Measurements from ENCODE around the gene PAPSS2. TPM values are rescaled to one million over a fixed set of nuclear protein-coding genes. Genes with fewer than 3 reads are reported as not detected.

The PAPSS2 gene
- total and polyA plus RNA-seq, 10 donors: 3.0 to 25.9 (median 12.6) TPM

GRCh38 chr10:87626422-87626892 is 33.2 kb upstream of the PAPSS2 start:
- WGBS, 5 donors: 91 to 100% (median 95%) methylated on average over 1 of the region's 1 CpG
- H3K36me3 ChIP-seq: no peaks in the 10 kb centered on the region

GRCh38 chr10:87630171-87630570 is 29.5 kb upstream of the PAPSS2 start:
- no peak overlapping the region for H3K4me3 ChIP-seq
- H3K27ac ChIP-seq: no peak overlapping the region
- WGBS, 5 donors: 93 to 96% (median 94%) methylated on average over 7 of the region's 7 CpGs
- H3K4me1 ChIP-seq: no peaks in the 10 kb centered on the region
- H3K9me3 ChIP-seq: no peaks in the 10 kb centered on the region
- H3K27me3 ChIP-seq (replicated peaks in 1 of 7): no peaks in the 10 kb centered on the region
- intact Hi-C loops (cut with DNase I; ENCODE audit: low total_unique reads): no loop called here
- no peak for DNase-seq
- H3K36me3 ChIP-seq: no peaks in the 10 kb centered on the region
- TF ChIP-seq CTCF (IDR thresholded peaks at IDR 0.05 in 8 of 11, conservative IDR thresholded peaks at IDR 0.05 in 3 of 11) (no peak), POLR2A (IDR thresholded peaks at IDR 0.05) (no peak), POLR2AphosphoS5 (IDR thresholded peaks at IDR 0.05) (no peak)

More at GRCh38 chr10:87626422-87626892, 33.2 kb upstream of the PAPSS2 start:
- TF ChIP-seq POLR2A (IDR thresholded peaks at IDR 0.05) (no peak), POLR2AphosphoS5 (IDR thresholded peaks at IDR 0.05) (no peak), CTCF (IDR thresholded peaks at IDR 0.05 in 8 of 11, conservative IDR thresholded peaks at IDR 0.05 in 3 of 11) (no peak)
- no peaks in the 10 kb centered on the region for H3K9me3 ChIP-seq
- H3K4me3 ChIP-seq: no peak overlapping the region
- H3K27ac ChIP-seq: no peak overlapping the region
- no peaks in the 10 kb centered on the region for H3K4me1 ChIP-seq
- intact Hi-C loops (cut with DNase I; ENCODE audit: low total_unique reads): no loop called here
- no peak for DNase-seq
- no peaks in the 10 kb centered on the region for H3K27me3 ChIP-seq (replicated peaks in 1 of 7)

DNA sequence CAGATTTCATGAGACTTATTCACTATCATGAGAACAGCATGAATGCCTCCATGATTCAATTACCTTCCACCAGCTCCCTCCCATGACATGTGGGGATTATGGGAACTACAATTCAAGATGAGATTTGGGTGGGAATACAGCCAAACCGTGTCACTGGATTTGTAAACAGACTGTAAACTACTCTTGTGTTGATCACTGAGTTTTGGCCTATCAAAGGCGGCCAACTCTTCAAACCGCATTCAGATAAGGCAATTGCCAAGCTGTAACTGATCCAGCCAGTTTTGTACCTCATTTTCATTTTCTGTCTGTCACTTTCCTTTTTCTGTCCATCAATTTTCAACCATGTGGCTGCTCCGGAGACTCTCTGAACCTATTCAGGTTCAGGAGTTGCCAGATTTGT is 27.2 kb upstream of the PAPSS2 start:
- H3K4me3 ChIP-seq: no peak overlapping the region
- TF ChIP-seq CTCF (IDR thresholded peaks at IDR 0.05 in 8 of 11, conservative IDR thresholded peaks at IDR 0.05 in 3 of 11) (no peak), POLR2A (IDR thresholded peaks at IDR 0.05) (no peak), POLR2AphosphoS5 (IDR thresholded peaks at IDR 0.05) (no peak)
- no peak for DNase-seq
- H3K27ac ChIP-seq: no peak overlapping the region
- no peaks in the 10 kb centered on the region for H3K36me3 ChIP-seq
- H3K9me3 ChIP-seq: no peaks in the 10 kb centered on the region
- intact Hi-C loops (cut with DNase I; ENCODE audit: low total_unique reads): no loop called here
- no peaks in the 10 kb centered on the region for H3K27me3 ChIP-seq (replicated peaks in 1 of 7)
- H3K4me1 ChIP-seq: no peaks in the 10 kb centered on the region
- WGBS, 5 donors: 90 to 96% (median 94%) methylated on average over 4 of the region's 4 CpGs

- WGBS, 5 donors: 89 to 97% (median 95%) methylated on average over 2 of the region's 2 CpGs
- DNase-seq: no peak
- TF ChIP-seq CTCF (IDR thresholded peaks at IDR 0.05 in 8 of 11, conservative IDR thresholded peaks at IDR 0.05 in 3 of 11): no peak
- TF ChIP-seq POLR2A (IDR thresholded peaks at IDR 0.05): no peak
- TF ChIP-seq POLR2AphosphoS5 (IDR thresholded peaks at IDR 0.05): no peak
- Histone ChIP-seq H3K4me1 (no peaks in the 10 kb centered on the region), H3K27me3 (replicated peaks in 1 of 7) (no peaks in the 10 kb centered on the region), H3K36me3 (no peaks in the 10 kb centered on the region), H3K9me3 (no peaks in the 10 kb centered on the region), H3K4me3 (no peak overlapping the region), H3K27ac (no peak overlapping the region)
- intact Hi-C loops (cut with DNase I; ENCODE audit: low total_unique reads): no loop called here
Observed at GRCh38 chr10:87634311-87634710, 25.4 kb upstream of the PAPSS2 start.

Data from spleen (tissue), 11 donors.